Upper lobe of right lung (tissue), 1 donor: ENCODE measurements around the gene GALNT17. TPM values are rescaled to one million over a fixed set of nuclear protein-coding genes. Genes with fewer than 3 reads are reported as not detected.
"Not testable (repeated sequence)": the region's sequence is repeated elsewhere in the genome, so short reads cannot be mapped to it uniquely, and the experiment has no call there.

Experiments
- ATAC-seq: fragments of 200-7000 bp; cut with Tn5 transposase; one replicate; pipeline ENCODE4 v1.9.1; 2020; ENCODE audit warnings: mild to moderate bottlenecking, moderate library complexity
- DNase-seq: peaks from one replicate; pipeline ENCODE4 v3.0.0-alpha.2; 2020
- H3K27ac ChIP-seq: fragments of 200-600 bp; one replicate; pipeline ENCODE4 v1.8.0; 2022
- H3K27me3 ChIP-seq: fragments of 200-600 bp; one replicate; pipeline ENCODE4 v1.8.0; 2022; ENCODE audit warnings: mild to moderate bottlenecking
- H3K36me3 ChIP-seq: fragments of 200-600 bp; one replicate; pipeline ENCODE4 v1.8.0; 2022
- H3K4me1 ChIP-seq: fragments of 200-600 bp; one replicate; pipeline ENCODE4 v1.8.0; 2022
- H3K4me3 ChIP-seq: fragments of 200-600 bp; one replicate; pipeline ENCODE4 v1.8.0; 2022; ENCODE audit warnings: mild to moderate bottlenecking
- H3K9me3 ChIP-seq: fragments of 200-600 bp; one replicate; pipeline ENCODE4 v1.8.0; 2022
- CTCF ChIP-seq: fragments of 200-600 bp; IDR thresholded peaks from one replicate; pipeline ENCODE4 v1.8.0; 2022; ENCODE audit warnings: antibody characterized with exemption
- intact Hi-C: fragments of 100-400 bp; cut with DNase I; formaldehyde crosslinking; loops from one replicate; pipeline ENCODE4 v1.11.0; 2022
- total RNA-seq: library from RNA; stranded (reverse); fragmentation: NEBNext Ultra II Directional; extraction: Animal tissue kit (Norgen Biotek cat#: 25700); gene quantifications from one replicate; pipeline ENCODE4 v1.2.1, GENCODE V29; 2021
- donor health status: DM: no; HTN: yes; CAD: no; lungs with severe emphysema.

The GALNT17 gene
- total RNA-seq, 1 donor from 2014 or later, result 7.1 TPM

GRCh38 chr7:71627651-71628050, 495.7 kb downstream of the GALNT17 start:
- no peak for DNase-seq
- TF ChIP-seq CTCF, result no peak
- H3K4me3 ChIP-seq, result no peak overlapping the region
- H3K9me3 ChIP-seq, result no peaks in the 10 kb centered on the region
- H3K4me1 ChIP-seq, result no peaks in the 10 kb centered on the region
- H3K27me3 ChIP-seq, result no peaks in the 10 kb centered on the region
- no peak overlapping the region for H3K27ac ChIP-seq
- intact Hi-C loops, result no loop called here
- ATAC-seq, result no peak
- no peaks in the 10 kb centered on the region for H3K36me3 ChIP-seq

GRCh38 chr7:71630516-71630915, 498.6 kb downstream of the GALNT17 start:
- Histone ChIP-seq H3K9me3 (no peaks in the 10 kb centered on the region), H3K27ac (no peak overlapping the region), H3K4me3 (no peak overlapping the region), H3K4me1 (no peaks in the 10 kb centered on the region), H3K27me3 (no peaks in the 10 kb centered on the region), H3K36me3 (no peaks in the 10 kb centered on the region)
- intact Hi-C loops, result no loop called here
- ATAC-seq (no peak), DNase-seq (no peak)
- TF ChIP-seq CTCF, result no peak

GRCh38 chr7:71633551-71634008, 501.6 kb downstream of the GALNT17 start:
- Histone ChIP-seq H3K36me3 (no peaks in the 10 kb centered on the region), H3K9me3 (no peaks in the 10 kb centered on the region), H3K27me3 (no peaks in the 10 kb centered on the region), H3K4me1 (no peaks in the 10 kb centered on the region), H3K4me3 (no peak overlapping the region), H3K27ac (no peak overlapping the region)
- ATAC-seq, result peak; percentile 41
- intact Hi-C loops, result no loop called here
- no peak for TF ChIP-seq CTCF
- no peak for DNase-seq

GRCh38 chr7:71635849-71636248, 503.9 kb downstream of the GALNT17 start:
- intact Hi-C loops, H3K4me1 ChIP-seq, H3K9me3 ChIP-seq, H3K27me3 ChIP-seq, ATAC-seq, DNase-seq, H3K4me3 ChIP-seq, H3K27ac ChIP-seq, H3K36me3 ChIP-seq: not testable (repeated sequence)

- no peak for ATAC-seq
- H3K9me3 ChIP-seq, result no peaks in the 10 kb centered on the region
- no peak overlapping the region for H3K27ac ChIP-seq
- no peak for TF ChIP-seq CTCF
- H3K36me3 ChIP-seq, result no peaks in the 10 kb centered on the region
- H3K4me1 ChIP-seq, result no peaks in the 10 kb centered on the region
- H3K27me3 ChIP-seq, result no peaks in the 10 kb centered on the region
- no peak overlapping the region for H3K4me3 ChIP-seq
- DNase-seq, result no peak
- intact Hi-C loops, result no loop called here
Measured at GRCh38 chr7:71636329-71636728, 504.4 kb downstream of the GALNT17 start.

- Histone ChIP-seq H3K27ac (no peak overlapping the region), H3K36me3 (no peaks in the 10 kb centered on the region), H3K4me1 (no peaks in the 10 kb centered on the region), H3K27me3 (no peaks in the 10 kb centered on the region), H3K4me3 (no peak overlapping the region), H3K9me3 (no peaks in the 10 kb centered on the region)
- intact Hi-C loops, result no loop called here
- ATAC-seq (peak; percentile 48), DNase-seq (no peak)
- TF ChIP-seq CTCF, result no peak
Measured at GRCh38 chr7:71637578-71637977, 505.6 kb downstream of the GALNT17 start.
